Dendritic cell treated with granulocyte-macrophage colony-stimulating factor and Interleukin-4, amounts not matched to agents 40 ng/mL and 50 ng/mL, for 4 days (primary cell): ENCODE results near the gene RASGRP4.
"Not testable (repeated sequence)": the region's sequence is repeated elsewhere in the genome, so short reads cannot be mapped to it uniquely, and the experiment has no call there.

Experiments
- H3K27ac Mint-ChIP-seq: one replicate; pipeline ENCODE4 v1.8.0; 2022; ENCODE audit warnings: mild to moderate bottlenecking, mixed read lengths
- H3K27me3 Mint-ChIP-seq: one replicate; pipeline ENCODE4 v1.8.0; 2022; ENCODE audit warnings: mild to moderate bottlenecking, mixed read lengths
- H3K36me3 Mint-ChIP-seq: one replicate; pipeline ENCODE4 v1.8.0; 2022; ENCODE audit warnings: low read depth, mixed read lengths
- H3K4me1 Mint-ChIP-seq: one replicate; pipeline ENCODE4 v1.8.0; 2022; ENCODE audit warnings: low read depth, mixed read lengths
- H3K4me3 Mint-ChIP-seq: one replicate; pipeline ENCODE4 v1.8.0; 2022; ENCODE audit warnings: mild to moderate bottlenecking, moderate library complexity, mixed read lengths
- H3K9me3 Mint-ChIP-seq: one replicate; pipeline ENCODE4 v1.8.0; 2022; ENCODE audit warnings: mixed read lengths
- intact Hi-C: fragments of 100-400 bp; cut with micrococcal nuclease; formaldehyde crosslinking; loops from one replicate; pipeline ENCODE4 v1.15.0; 2022

The RASGRP4 gene

GRCh38 chr19:38417146-38417543 is 8.9 kb downstream of the RASGRP4 start:
- H3K36me3 Mint-ChIP-seq = peaks cover 86% of the 10 kb centered on the region
- intact Hi-C loops = no loop called here
- peak overlapping the region; percentile 80 for H3K4me3 Mint-ChIP-seq
- H3K4me1 Mint-ChIP-seq = peaks cover 43% of the 10 kb centered on the region
- H3K27ac Mint-ChIP-seq = peak overlapping the region; percentile 93
- no peaks in the 10 kb centered on the region for H3K27me3 Mint-ChIP-seq
- H3K9me3 Mint-ChIP-seq = no peaks in the 10 kb centered on the region

- Mint-ChIP-seq H3K9me3 (no peaks in the 10 kb centered on the region), H3K27ac (no peak overlapping the region), H3K4me1 (peaks cover 43% of the 10 kb centered on the region), H3K36me3 (peaks cover 86% of the 10 kb centered on the region), H3K4me3 (no peak overlapping the region), H3K27me3 (no peaks in the 10 kb centered on the region)
- intact Hi-C loops = no loop called here
These were observed 12.6 kb downstream of the RASGRP4 start for GRCh38 chr19:38413416-38413815.

DNA sequence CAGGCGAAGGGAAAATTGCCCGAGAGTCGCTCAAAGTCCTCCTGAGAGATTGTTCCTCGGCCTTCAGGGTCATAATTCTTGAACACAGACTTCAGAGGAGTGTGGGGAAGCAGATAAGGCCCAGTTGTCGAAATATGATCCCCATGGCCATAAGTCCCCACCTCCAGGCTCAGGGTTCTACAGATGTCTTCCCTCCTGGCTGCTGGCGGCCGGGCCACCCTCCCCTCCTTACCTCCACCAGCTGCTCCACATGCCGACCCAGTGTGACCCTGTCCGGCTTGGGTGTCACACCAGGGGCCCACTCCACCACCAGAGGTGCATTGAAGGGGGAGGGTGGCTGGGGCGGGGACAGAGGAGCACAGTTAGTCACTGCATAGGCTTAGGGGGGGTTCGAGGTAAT is 13.1 kb downstream of the RASGRP4 start:
- no peaks in the 10 kb centered on the region for H3K9me3 Mint-ChIP-seq
- H3K27me3 Mint-ChIP-seq = no peaks in the 10 kb centered on the region
- peaks cover 86% of the 10 kb centered on the region for H3K36me3 Mint-ChIP-seq
- H3K27ac Mint-ChIP-seq = no peak overlapping the region
- H3K4me3 Mint-ChIP-seq = no peak overlapping the region
- intact Hi-C loops = no loop called here
- peaks cover 39% of the 10 kb centered on the region for H3K4me1 Mint-ChIP-seq

DNA sequence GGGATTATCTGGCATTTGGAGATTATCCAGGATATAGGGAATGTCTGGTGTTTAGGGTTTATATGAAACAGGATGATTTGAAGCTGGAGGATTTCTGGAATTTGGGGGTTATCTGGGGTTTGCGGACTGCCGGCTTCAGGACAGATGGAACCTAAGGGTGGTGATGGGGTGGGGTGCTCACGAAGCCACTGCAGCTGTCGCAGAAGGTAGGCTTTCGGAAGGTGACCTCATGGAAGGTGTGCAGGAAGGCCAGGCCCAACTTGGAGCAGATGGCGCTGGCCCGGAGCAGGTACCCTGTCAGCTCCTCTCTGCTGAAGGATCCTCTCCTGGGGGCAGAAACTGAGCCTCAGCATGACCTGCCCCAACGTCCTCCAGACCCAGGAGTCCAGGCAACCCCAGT is 13.5 kb downstream of the RASGRP4 start:
- intact Hi-C loops = no loop called here
- Mint-ChIP-seq H3K27ac (peak overlapping the region; percentile 3), H3K36me3 (peaks cover 86% of the 10 kb centered on the region), H3K27me3 (no peaks in the 10 kb centered on the region), H3K4me1 (peaks cover 35% of the 10 kb centered on the region), H3K4me3 (no peak overlapping the region), H3K9me3 (no peaks in the 10 kb centered on the region)

DNA sequence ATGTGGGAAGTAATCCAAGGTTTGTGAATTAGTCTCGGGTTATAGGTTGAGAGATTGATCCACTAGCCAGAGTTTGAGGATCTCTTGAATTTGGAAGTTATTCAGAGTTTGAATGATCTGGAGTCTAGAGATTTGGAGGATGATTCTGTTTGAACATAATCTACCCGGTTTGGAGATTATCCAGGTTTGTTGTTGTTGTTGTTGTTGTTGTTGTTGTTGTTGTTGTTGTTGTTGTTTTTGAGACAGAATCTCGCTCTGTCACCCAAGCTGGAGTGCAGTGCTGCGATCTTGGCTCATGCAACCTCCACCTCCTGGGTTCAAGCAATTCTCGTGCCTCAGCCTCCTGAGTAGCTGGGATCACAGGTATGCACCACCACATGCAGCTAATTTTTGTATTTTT is 14.1 kb downstream of the RASGRP4 start:
- Mint-ChIP-seq H3K36me3 (peaks cover 86% of the 10 kb centered on the region), H3K27ac (peak overlapping the region; percentile 3), H3K4me1 (peaks cover 29% of the 10 kb centered on the region)
- H3K9me3 Mint-ChIP-seq, H3K4me3 Mint-ChIP-seq, intact Hi-C loops, H3K27me3 Mint-ChIP-seq: not testable (repeated sequence)

GRCh38 chr19:38411041-38411712 is 14.8 kb downstream of the RASGRP4 start:
- no peak overlapping the region for H3K4me3 Mint-ChIP-seq
- no peaks in the 10 kb centered on the region for H3K27me3 Mint-ChIP-seq
- peaks cover 86% of the 10 kb centered on the region for H3K36me3 Mint-ChIP-seq
- peak overlapping the region; percentile 33 for H3K27ac Mint-ChIP-seq
- H3K4me1 Mint-ChIP-seq = peaks cover 24% of the 10 kb centered on the region
- intact Hi-C loops = no loop called here
- no peaks in the 10 kb centered on the region for H3K9me3 Mint-ChIP-seq

GRCh38 chr19:38410407-38410806 is 15.6 kb downstream of the RASGRP4 start:
- Mint-ChIP-seq H3K4me1 (peaks cover 25% of the 10 kb centered on the region), H3K36me3 (peaks cover 94% of the 10 kb centered on the region), H3K27ac (peak overlapping the region; percentile 33)
- H3K9me3 Mint-ChIP-seq, H3K27me3 Mint-ChIP-seq, intact Hi-C loops, H3K4me3 Mint-ChIP-seq: not testable (repeated sequence)

DNA sequence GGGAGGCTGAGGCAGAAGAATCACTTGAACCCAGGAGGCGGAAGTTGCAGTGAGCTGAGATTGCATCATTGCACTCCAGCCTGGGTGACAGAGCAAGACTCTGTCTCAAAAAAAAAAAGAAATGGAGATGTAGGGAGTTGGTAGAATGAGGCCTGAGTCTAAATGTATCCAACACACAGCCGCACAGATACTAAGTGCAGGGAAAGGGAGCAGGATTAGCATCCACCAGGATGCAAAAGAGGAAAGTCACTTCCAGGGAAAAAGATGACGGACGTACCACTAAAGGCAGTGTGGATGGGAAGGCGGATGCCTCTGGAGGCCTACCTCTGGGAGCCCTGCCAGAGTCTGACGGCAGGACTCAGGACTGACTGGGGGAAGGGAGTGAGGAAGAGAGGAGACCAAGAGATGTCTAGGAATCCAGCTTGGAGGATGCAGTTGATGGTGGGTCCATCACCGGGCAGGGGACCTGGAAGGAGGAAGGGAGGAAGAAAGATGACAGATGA is 16.3 kb downstream of the RASGRP4 start:
- intact Hi-C loops = no loop called here
- Mint-ChIP-seq H3K27ac (peak overlapping the region; percentile 40), H3K9me3 (no peaks in the 10 kb centered on the region), H3K27me3 (no peaks in the 10 kb centered on the region), H3K4me1 (peaks cover 32% of the 10 kb centered on the region), H3K4me3 (no peak overlapping the region), H3K36me3 (peaks cover 95% of the 10 kb centered on the region)

DNA sequence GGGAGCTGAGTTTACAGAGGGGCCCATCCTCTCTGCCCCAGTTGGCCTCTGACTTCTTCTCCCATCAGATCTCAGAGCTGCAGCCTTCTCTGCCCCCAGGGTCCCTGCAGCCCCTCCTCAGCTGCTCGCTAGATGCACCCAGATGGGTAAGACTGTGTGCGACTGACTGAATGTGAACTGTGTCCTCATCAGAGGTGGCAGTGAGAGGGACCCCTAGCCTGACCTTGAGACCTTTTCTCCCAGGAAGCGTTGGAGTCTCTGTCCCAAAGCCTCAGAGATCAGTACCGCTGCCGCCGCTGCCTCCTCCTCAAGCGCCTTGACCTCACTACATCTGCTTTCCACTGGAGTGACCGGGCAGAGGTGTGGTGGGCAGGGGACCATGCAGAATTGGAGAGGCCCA is 20.7 kb downstream of the RASGRP4 start:
- peak overlapping the region; percentile 87 for H3K27ac Mint-ChIP-seq
- intact Hi-C loops = no loop called here
- H3K4me3 Mint-ChIP-seq = no peak overlapping the region
- peaks cover 37% of the 10 kb centered on the region for H3K4me1 Mint-ChIP-seq
- peaks cover 69% of the 10 kb centered on the region for H3K36me3 Mint-ChIP-seq
- peaks cover 5% of the 10 kb centered on the region for H3K27me3 Mint-ChIP-seq
- no peaks in the 10 kb centered on the region for H3K9me3 Mint-ChIP-seq

GRCh38 chr19:38404858-38405257 is 21.2 kb downstream of the RASGRP4 start:
- Mint-ChIP-seq H3K36me3 (peaks cover 64% of the 10 kb centered on the region), H3K27me3 (peaks cover 9% of the 10 kb centered on the region), H3K27ac (peak overlapping the region; percentile 87), H3K9me3 (no peaks in the 10 kb centered on the region), H3K4me3 (no peak overlapping the region), H3K4me1 (peaks cover 34% of the 10 kb centered on the region)
- intact Hi-C loops = loop anchor here (5.0 kb wide), 4 partner anchors 37 to 527 kb away; partner anchors contain the start of genes MRPS12 and SARS2

DNA sequence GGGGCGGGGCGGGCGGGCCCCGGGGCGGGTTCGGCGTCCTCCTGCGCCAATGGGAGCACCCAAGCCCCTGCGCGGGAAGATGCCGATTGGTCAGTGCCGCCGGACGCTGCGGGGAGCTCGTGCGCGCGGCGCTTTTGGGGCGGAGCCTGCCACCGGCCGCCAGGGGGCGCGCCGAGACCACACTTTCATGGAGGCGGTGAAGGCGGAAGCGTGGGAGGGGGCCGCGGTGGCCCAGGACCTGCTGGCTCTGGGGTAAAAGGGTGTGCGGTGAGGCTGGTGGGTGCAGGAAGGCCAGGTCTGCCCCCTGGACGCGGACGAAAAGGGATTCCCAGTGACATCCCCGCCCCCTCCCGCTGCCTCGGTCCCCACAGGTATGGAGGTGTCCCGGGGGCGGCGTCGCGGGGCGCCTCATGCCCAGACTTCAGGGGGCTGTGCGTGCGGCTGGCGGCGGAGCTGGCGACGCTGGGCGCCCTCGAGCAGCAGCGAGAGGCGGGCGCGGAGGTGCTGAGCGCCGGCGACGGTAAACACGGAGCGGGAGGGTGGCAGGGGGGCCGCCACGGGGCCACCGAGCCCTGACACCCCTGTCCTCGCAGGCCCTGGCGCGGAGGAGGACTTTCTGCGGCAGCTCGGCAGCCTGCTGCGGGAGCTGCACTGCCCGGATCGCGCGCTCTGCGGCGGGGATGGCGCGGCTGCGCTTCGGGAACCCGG is 22.9 kb downstream of the RASGRP4 start, which contains the start of gene FAM98C:
FAM98C (plus strand) TSS at position 127 of the 708 bp plus-strand sequence; CDS start at position 188, 61 bp downstream.
- peak within 1 kb of the TSS; percentile 87 for H3K27ac Mint-ChIP-seq
- H3K4me1 Mint-ChIP-seq = peaks cover 24% of the 10 kb centered on the region
- no peaks in the 10 kb centered on the region for H3K9me3 Mint-ChIP-seq
- intact Hi-C loops = loop anchor here (1.0 to 5.0 kb wide), 7 partner anchors 39 to 529 kb away; partner anchors contain the start of genes MRPS12 and SARS2
- peaks cover 47% of the 10 kb centered on the region for H3K36me3 Mint-ChIP-seq
- peaks cover 25% of the 10 kb centered on the region for H3K27me3 Mint-ChIP-seq
- peak within 1 kb of the TSS; percentile 84 for H3K4me3 Mint-ChIP-seq

- peaks cover 30% of the 10 kb centered on the region for H3K27me3 Mint-ChIP-seq
- H3K4me1 Mint-ChIP-seq = peaks cover 24% of the 10 kb centered on the region
- H3K36me3 Mint-ChIP-seq = peaks cover 42% of the 10 kb centered on the region
- no peaks in the 10 kb centered on the region for H3K9me3 Mint-ChIP-seq
- H3K4me3 Mint-ChIP-seq = peak overlapping the region; percentile 74
- H3K27ac Mint-ChIP-seq = peak overlapping the region; percentile 87
- intact Hi-C loops = loop anchor here (2.0 to 5.0 kb wide), 6 partner anchors 40 to 530 kb away; partner anchors contain the start of genes MRPS12 and SARS2
These were observed 23.4 kb downstream of the RASGRP4 start for GRCh38 chr19:38402623-38402966.

DNA sequence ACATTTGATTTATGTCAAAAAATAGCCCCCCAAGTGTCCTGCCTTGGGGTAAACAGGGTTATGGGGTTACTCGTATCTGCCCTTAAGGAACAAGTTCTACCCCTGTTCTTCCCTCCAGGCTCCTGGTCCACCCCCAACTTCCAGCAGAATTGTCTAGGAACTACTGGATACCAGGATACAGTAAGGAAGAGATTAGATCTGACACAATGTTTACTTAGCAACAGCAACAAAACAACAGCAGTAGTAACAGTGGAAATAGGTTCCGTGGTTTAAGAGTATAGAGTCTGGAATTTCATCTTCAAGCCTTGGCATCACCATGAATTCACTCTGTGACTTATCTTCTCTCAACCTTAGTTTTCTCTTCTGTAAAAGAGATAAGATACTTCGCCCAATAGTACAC is 24.9 kb downstream of the RASGRP4 start:
- intact Hi-C loops = loop anchor here (5.0 kb wide), 4 partner anchors 41 to 531 kb away; partner anchors contain the start of genes MRPS12 and SARS2
- no peak overlapping the region for H3K27ac Mint-ChIP-seq
- H3K27me3 Mint-ChIP-seq = peaks cover 44% of the 10 kb centered on the region
- H3K4me1 Mint-ChIP-seq = peaks cover 24% of the 10 kb centered on the region
- H3K36me3 Mint-ChIP-seq = peaks cover 27% of the 10 kb centered on the region
- H3K4me3 Mint-ChIP-seq = no peak overlapping the region
- H3K9me3 Mint-ChIP-seq = no peaks in the 10 kb centered on the region

DNA sequence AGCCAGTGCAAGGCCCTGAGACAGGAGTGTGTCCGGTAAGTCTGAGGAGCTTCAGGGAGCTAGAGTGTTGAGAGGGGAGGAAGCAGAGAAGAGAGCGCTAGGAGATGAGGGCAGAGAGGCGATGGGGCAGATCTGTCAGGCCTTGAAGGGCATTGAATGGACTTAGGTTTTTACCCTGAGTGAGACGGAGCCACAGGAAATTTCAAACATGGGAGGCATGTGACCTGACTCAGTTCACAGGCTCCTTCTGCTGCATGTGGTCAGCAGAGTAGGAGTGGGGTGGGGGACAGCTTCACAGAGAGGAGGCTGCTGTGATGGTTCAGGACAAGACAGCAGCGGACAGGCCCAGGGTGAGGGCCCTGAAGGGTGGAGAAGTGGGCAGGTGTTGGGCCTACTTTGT is 25.7 kb downstream of the RASGRP4 start:
- Mint-ChIP-seq H3K27me3 (peaks cover 47% of the 10 kb centered on the region), H3K27ac (peak overlapping the region; percentile 6)

More for the DNA sequence above, 25.7 kb downstream of the RASGRP4 start:
- no peak overlapping the region for H3K4me3 Mint-ChIP-seq
- H3K9me3 Mint-ChIP-seq = no peaks in the 10 kb centered on the region
- peaks cover 19% of the 10 kb centered on the region for H3K36me3 Mint-ChIP-seq
- H3K4me1 Mint-ChIP-seq = peaks cover 23% of the 10 kb centered on the region
- intact Hi-C loops = loop anchor here (5.0 kb wide), 4 partner anchors 42 to 532 kb away; partner anchors contain the start of genes MRPS12 and SARS2
